K562 (cell line): Measurements from ENCODE around the gene ING1. TPM values are rescaled to one million over a fixed set of nuclear protein-coding genes. Genes with fewer than 3 reads are reported as not detected.

Experiments
- EHMT2 ChIP-seq: fragments of 450-650 bp; IDR thresholded peaks from 2 replicates; pipeline ENCODE4 v1.6.1; 2018; ENCODE audit warnings: antibody characterized with exemption
- GABPB1 ChIP-seq: sonication (generic); formaldehyde crosslinking; IDR thresholded peaks from 2 replicates; pipeline ENCODE4 v1.8.0; 2022; ENCODE audit warnings: mild to moderate bottlenecking, missing genetic modification reagents
- HCFC1 ChIP-seq: IDR thresholded peaks from 2 replicates; pipeline ENCODE4 v1.6.1; 2012; ENCODE audit warnings: low read depth, low read length, improper control_type of control experiment
- HNRNPK ChIP-seq: fragments of 200-400 bp; formaldehyde crosslinking; IDR thresholded peaks from one replicate; pipeline ENCODE4 v1.6.1; 2018; ENCODE audit warnings: mild to moderate bottlenecking, low read depth, low read length; ENCODE audit not compliant: poor library complexity, severe bottlenecking
- LARP7 ChIP-seq: fragments of 450-650 bp; IDR thresholded peaks from 2 replicates; pipeline ENCODE4 v1.6.1; 2016
- MXI1 ChIP-seq: IDR thresholded peaks from 2 replicates; pipeline ENCODE4 v1.6.1; 2011; ENCODE audit warnings: low read depth, mild to moderate bottlenecking, improper control_type of control experiment, low read length
- POLR2A ChIP-seq: fragments of 450-650 bp; conservative IDR thresholded peaks from 2 replicates; pipeline ENCODE4 v1.6.1; 2016
- RBFOX2 ChIP-seq: fragments of 200-400 bp; formaldehyde crosslinking; IDR thresholded peaks from 2 replicates; pipeline ENCODE4 v1.6.1; 2017; ENCODE audit warnings: low read depth, mild to moderate bottlenecking, low read length, moderate library complexity
- SPI1 ChIP-seq: IDR thresholded peaks from 2 replicates; pipeline ENCODE4 v1.6.1; 2011; ENCODE audit warnings: low read depth, low read length, control low read depth, borderline replicate concordance
- TAF9B ChIP-seq: fragments of 450-650 bp; IDR thresholded peaks from 2 replicates; pipeline ENCODE4 v1.6.1; 2018; ENCODE audit warnings: mild to moderate bottlenecking; ENCODE audit not compliant: partially characterized antibody
- WHSC1 ChIP-seq: IDR thresholded peaks from one replicate; pipeline ENCODE4 v1.6.1; 2012; ENCODE audit warnings: low read length, control low read depth, inconsistent platforms
- ZC3H8 ChIP-seq: fragments of 450-650 bp; IDR thresholded peaks from 2 replicates; pipeline ENCODE4 v1.6.1; 2017
- ZKSCAN3 ChIP-seq: fragments of 250-450 bp; sonication (Bioruptor Pico); IDR thresholded peaks from 2 replicates; pipeline ENCODE4 v1.4.0; 2020
- ZNF444 ChIP-seq: fragments of 250-450 bp; sonication (Bioruptor Pico); IDR thresholded peaks from 2 replicates; pipeline ENCODE4 v1.4.0; 2020; ENCODE audit warnings: mild to moderate bottlenecking, moderate library complexity
- polyA plus RNA-seq, 8 experiments: library from polyadenylated mRNA; depleted of rRNA in 4 of 8; stranded (reverse) in 5 of 8; unstranded in 3 of 8; fragments of >200 nt; fragmentation: Nextera tagmentation in 2 of 8; fragmentation: Illumina TruSeq in 1 of 8; extraction: Ambion mirVana in 2 of 8; extraction: Trizol in 1 of 8; gene quantifications; 2 replicates each; pipeline versions ENCODE4 v1.2.1 to v1.2.3, GENCODE V29; 2011 to 2014; ENCODE audit warnings: inconsistent platforms in 1 of 8, missing spikeins in 1 of 8
- total RNA-seq, 7 experiments: library from RNA; depleted of rRNA in 6 of 7; stranded (reverse); fragments of >200 nt in 6 of 7; fragmentation: Illumina TruSeq in 2 of 7; extraction: Trizol in 2 of 7; gene quantifications; 2 replicates each; pipeline versions ENCODE4 v1.2.1 to v1.2.3, GENCODE V29; 2011 to 2021; ENCODE audit warnings: low replicate concordance in 1 of 7
- TF ChIP-seq, protein P1 (sequence below): fragments of 250-450 bp; sonication (Bioruptor Pico); IDR thresholded peaks from 2 replicates; pipeline ENCODE4 v1.5.0; 2021
- TF ChIP-seq, protein P2 (sequence below): sonication (generic); formaldehyde crosslinking; IDR thresholded peaks from 2 replicates; pipeline ENCODE4 v1.8.0; 2022; ENCODE audit warnings: mild to moderate bottlenecking, missing genetic modification reagents
- TF ChIP-seq, protein P3 (sequence below): fragments of 250-450 bp; sonication (Bioruptor Pico); IDR thresholded peaks from 2 replicates; pipeline ENCODE4 v1.5.0; 2020; ENCODE audit warnings: mild to moderate bottlenecking
- TF ChIP-seq, protein P4 (sequence below): sonication (generic); formaldehyde crosslinking; IDR thresholded peaks from 2 replicates; pipeline ENCODE4 v1.8.1; 2023; ENCODE audit warnings: mild to moderate bottlenecking, missing genetic modification reagents, moderate library complexity
- TF ChIP-seq, protein P5 (sequence below): sonication (generic); formaldehyde crosslinking; IDR thresholded peaks from 2 replicates; pipeline ENCODE4 v1.8.0; 2022; ENCODE audit warnings: mild to moderate bottlenecking, missing genetic modification reagents, borderline replicate concordance
- TF ChIP-seq, protein P6 (sequence below): fragments of 250-450 bp; sonication (Bioruptor Pico); IDR thresholded peaks from 2 replicates; pipeline ENCODE4 v1.8.0; 2021; ENCODE audit warnings: borderline replicate concordance, mild to moderate bottlenecking, moderate library complexity; ENCODE audit not compliant: poor library complexity, severe bottlenecking
- TF ChIP-seq, protein P7 (sequence below): sonication (generic); formaldehyde crosslinking; IDR thresholded peaks from 2 replicates; pipeline ENCODE4 v1.9.0; 2022; ENCODE audit warnings: mild to moderate bottlenecking, missing genetic modification reagents

Gene ING1
- total and polyA plus RNA-seq, 9 of the 15 experiments (the other 6 are each of a cell fraction or from before 2014, with no cell fraction given): 1.0 to 20.1 (median 8.2) TPM

DNA sequence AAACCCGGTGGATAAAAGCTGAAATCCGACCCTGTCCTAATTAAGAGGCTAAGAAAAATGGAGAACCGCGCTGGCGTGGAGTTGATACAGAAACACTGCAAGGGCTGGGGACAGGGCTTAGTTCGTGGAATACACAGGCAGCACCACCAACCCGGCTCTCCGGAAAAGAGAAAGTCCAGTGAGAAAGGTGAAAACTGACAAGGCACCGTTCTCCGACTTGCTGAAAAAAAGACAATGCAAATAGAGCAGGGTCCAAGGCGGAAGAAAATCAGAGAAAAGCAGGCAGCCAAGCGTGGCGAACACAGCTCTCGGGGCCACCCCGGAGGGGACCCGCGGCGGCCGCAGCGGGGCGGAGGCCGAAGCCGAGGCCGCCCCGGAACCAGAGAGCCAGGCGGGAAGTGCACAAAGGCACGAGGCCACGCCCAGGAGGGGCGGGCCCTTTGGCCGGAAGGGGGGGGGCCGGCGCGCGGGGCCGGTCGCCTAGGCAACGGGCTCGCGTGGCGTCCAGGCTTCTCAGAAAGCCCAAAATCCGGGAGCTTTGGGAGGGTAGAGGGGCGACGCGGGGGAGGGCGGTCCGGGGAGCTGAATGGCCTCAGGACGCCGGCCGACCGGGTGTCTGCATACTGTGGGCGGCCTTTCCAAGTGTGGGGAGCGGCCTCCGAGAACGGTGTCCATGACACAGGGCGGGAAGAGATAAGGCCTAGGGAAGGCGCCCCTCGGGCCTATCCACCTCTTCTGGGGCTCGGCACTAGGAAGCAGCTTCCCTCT lies 1.2 kb upstream of the ING1 start (continued):
- TF ChIP-seq, protein P1, sequence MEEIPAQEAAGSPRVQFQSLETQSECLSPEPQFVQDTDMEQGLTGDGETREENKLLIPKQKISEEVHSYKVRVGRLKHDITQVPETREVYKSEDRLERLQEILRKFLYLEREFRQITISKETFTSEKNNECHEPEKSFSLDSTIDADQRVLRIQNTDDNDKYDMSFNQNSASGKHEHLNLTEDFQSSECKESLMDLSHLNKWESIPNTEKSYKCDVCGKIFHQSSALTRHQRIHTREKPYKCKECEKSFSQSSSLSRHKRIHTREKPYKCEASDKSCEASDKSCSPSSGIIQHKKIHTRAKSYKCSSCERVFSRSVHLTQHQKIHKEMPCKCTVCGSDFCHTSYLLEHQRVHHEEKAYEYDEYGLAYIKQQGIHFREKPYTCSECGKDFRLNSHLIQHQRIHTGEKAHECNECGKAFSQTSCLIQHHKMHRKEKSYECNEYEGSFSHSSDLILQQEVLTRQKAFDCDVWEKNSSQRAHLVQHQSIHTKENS (CRISPR knock-in tag): no peak
- TF ChIP-seq LARP7 (no peak), HCFC1 (no peak), MXI1 (peak; percentile 82), RBFOX2 (peak; percentile 68), SPI1 (0 out of 2 replicates have a peak, but pooled peaks have one; percentile 51), EHMT2 (no peak), GABPB1 (CRISPR knock-in tag) (peak; percentile 42; the same call in 1 of the 2 replicates), ZNF444 (CRISPR knock-in tag) (no peak), TAF9B (peak; percentile 46), WHSC1 (no peak), ZC3H8 (no peak), HNRNPK (no peak), ZKSCAN3 (CRISPR knock-in tag) (no peak), POLR2A (peak; percentile 89)
- TF ChIP-seq, protein P2, sequence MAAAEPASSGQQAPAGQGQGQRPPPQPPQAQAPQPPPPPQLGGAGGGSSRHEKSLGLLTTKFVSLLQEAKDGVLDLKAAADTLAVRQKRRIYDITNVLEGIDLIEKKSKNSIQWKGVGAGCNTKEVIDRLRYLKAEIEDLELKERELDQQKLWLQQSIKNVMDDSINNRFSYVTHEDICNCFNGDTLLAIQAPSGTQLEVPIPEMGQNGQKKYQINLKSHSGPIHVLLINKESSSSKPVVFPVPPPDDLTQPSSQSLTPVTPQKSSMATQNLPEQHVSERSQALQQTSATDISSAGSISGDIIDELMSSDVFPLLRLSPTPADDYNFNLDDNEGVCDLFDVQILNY (CRISPR knock-in tag): no peak
- TF ChIP-seq, protein P3, sequence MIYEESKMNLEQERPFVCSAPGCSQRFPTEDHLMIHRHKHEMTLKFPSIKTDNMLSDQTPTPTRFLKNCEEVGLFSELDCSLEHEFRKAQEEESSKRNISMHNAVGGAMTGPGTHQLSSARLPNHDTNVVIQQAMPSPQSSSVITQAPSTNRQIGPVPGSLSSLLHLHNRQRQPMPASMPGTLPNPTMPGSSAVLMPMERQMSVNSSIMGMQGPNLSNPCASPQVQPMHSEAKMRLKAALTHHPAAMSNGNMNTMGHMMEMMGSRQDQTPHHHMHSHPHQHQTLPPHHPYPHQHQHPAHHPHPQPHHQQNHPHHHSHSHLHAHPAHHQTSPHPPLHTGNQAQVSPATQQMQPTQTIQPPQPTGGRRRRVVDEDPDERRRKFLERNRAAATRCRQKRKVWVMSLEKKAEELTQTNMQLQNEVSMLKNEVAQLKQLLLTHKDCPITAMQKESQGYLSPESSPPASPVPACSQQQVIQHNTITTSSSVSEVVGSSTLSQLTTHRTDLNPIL: no peak
- TF ChIP-seq, protein P4, sequence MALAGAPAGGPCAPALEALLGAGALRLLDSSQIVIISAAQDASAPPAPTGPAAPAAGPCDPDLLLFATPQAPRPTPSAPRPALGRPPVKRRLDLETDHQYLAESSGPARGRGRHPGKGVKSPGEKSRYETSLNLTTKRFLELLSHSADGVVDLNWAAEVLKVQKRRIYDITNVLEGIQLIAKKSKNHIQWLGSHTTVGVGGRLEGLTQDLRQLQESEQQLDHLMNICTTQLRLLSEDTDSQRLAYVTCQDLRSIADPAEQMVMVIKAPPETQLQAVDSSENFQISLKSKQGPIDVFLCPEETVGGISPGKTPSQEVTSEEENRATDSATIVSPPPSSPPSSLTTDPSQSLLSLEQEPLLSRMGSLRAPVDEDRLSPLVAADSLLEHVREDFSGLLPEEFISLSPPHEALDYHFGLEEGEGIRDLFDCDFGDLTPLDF: peak; percentile 52; the same call in 1 of the 2 replicates
- TF ChIP-seq, protein P5, sequence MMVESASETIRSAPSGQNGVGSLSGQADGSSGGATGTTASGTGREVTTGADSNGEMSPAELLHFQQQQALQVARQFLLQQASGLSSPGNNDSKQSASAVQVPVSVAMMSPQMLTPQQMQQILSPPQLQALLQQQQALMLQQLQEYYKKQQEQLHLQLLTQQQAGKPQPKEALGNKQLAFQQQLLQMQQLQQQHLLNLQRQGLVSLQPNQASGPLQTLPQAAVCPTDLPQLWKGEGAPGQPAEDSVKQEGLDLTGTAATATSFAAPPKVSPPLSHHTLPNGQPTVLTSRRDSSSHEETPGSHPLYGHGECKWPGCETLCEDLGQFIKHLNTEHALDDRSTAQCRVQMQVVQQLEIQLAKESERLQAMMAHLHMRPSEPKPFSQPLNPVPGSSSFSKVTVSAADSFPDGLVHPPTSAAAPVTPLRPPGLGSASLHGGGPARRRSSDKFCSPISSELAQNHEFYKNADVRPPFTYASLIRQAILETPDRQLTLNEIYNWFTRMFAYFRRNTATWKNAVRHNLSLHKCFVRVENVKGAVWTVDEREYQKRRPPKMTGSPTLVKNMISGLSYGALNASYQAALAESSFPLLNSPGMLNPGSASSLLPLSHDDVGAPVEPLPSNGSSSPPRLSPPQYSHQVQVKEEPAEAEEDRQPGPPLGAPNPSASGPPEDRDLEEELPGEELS: no peak
- TF ChIP-seq, protein P6, sequence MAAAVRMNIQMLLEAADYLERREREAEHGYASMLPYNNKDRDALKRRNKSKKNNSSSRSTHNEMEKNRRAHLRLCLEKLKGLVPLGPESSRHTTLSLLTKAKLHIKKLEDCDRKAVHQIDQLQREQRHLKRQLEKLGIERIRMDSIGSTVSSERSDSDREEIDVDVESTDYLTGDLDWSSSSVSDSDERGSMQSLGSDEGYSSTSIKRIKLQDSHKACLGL (CRISPR knock-in tag): no peak
- TF ChIP-seq, protein P7, sequence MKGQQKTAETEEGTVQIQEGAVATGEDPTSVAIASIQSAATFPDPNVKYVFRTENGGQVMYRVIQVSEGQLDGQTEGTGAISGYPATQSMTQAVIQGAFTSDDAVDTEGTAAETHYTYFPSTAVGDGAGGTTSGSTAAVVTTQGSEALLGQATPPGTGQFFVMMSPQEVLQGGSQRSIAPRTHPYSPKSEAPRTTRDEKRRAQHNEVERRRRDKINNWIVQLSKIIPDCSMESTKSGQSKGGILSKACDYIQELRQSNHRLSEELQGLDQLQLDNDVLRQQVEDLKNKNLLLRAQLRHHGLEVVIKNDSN: peak; percentile 34
